ENCODE measurements around the gene SLC6A1.

SLC6A1 gene

GRCh38 chr3:10973046-10973595 is 19.4 kb upstream of the SLC6A1 start:
- no peak overlapping the region for H3K27ac ChIP-seq (ENCODE audit: low read depth, low read length, poor library complexity, severe bottlenecking)

GRCh38 chr3:10974131-10974530 is 18.4 kb upstream of the SLC6A1 start:
- Histone ChIP-seq H3K9ac (ENCODE audit: low read length) (no peak overlapping the region), H3F3A (ENCODE audit: insufficient read depth, low read length) (no peaks in the 10 kb centered on the region), H3K4me1 (ENCODE audit: insufficient read depth, low read length, severe bottlenecking) (no peaks in the 10 kb centered on the region), H2AFZ (ENCODE audit: low read length) (no peak overlapping the region), H3K79me2 (ENCODE audit: insufficient read depth, low read length) (no peaks in the 10 kb centered on the region), H3K27me3 (ENCODE audit: insufficient read depth, low read length) (no peaks in the 10 kb centered on the region), H3K4me3 (ENCODE audit: low read depth, low read length, poor library complexity, severe bottlenecking) (no peak overlapping the region), H3K27ac (ENCODE audit: low read depth, low read length, poor library complexity, severe bottlenecking) (no peak overlapping the region), H3K36me3 (ENCODE audit: insufficient read depth, low read length) (no peaks in the 10 kb centered on the region), H4K20me1 (ENCODE audit: insufficient read depth, low read length) (no peaks in the 10 kb centered on the region), H3K4me2 (ENCODE audit: low read length) (no peak overlapping the region), H3K9me3 (ENCODE audit: low read length) (no peaks in the 10 kb centered on the region), H3K9me2 (ENCODE audit: low read depth, low read length) (no peaks in the 10 kb centered on the region)
- TF ChIP-seq EZH2 (IDR thresholded peaks at IDR 0.05; ENCODE audit: borderline replicate concordance, low read length) (no peak), CTCF (IDR thresholded peaks at IDR 0.05; ENCODE audit: low read length) (no peak)

More at GRCh38 chr3:10973046-10973595, 19.4 kb upstream of the SLC6A1 start:
- no peaks in the 10 kb centered on the region for H3K4me1 ChIP-seq (ENCODE audit: insufficient read depth, low read length, severe bottlenecking)
- H3K4me2 ChIP-seq (ENCODE audit: low read length), result no peak overlapping the region
- H3K9ac ChIP-seq (ENCODE audit: low read length), result no peak overlapping the region
- H3K4me3 ChIP-seq (ENCODE audit: low read depth, low read length, poor library complexity, severe bottlenecking), result no peak overlapping the region
- H3K36me3 ChIP-seq (ENCODE audit: insufficient read depth, low read length), result no peaks in the 10 kb centered on the region
- TF ChIP-seq EZH2 (IDR thresholded peaks at IDR 0.05; ENCODE audit: borderline replicate concordance, low read length), result no peak
- no peak for TF ChIP-seq CTCF (IDR thresholded peaks at IDR 0.05; ENCODE audit: low read length)
- no peaks in the 10 kb centered on the region for H3K9me3 ChIP-seq (ENCODE audit: low read length)
- H4K20me1 ChIP-seq (ENCODE audit: insufficient read depth, low read length), result no peaks in the 10 kb centered on the region
- no peak overlapping the region for H2AFZ ChIP-seq (ENCODE audit: low read length)
- H3K79me2 ChIP-seq (ENCODE audit: insufficient read depth, low read length), result no peaks in the 10 kb centered on the region
- H3F3A ChIP-seq (ENCODE audit: insufficient read depth, low read length), result no peaks in the 10 kb centered on the region
- no peaks in the 10 kb centered on the region for H3K9me2 ChIP-seq (ENCODE audit: low read depth, low read length)
- no peaks in the 10 kb centered on the region for H3K27me3 ChIP-seq (ENCODE audit: insufficient read depth, low read length)

GRCh38 chr3:10974746-10975375 is 17.7 kb upstream of the SLC6A1 start:
- H3K9me3 ChIP-seq (ENCODE audit: low read length), result no peaks in the 10 kb centered on the region
- no peaks in the 10 kb centered on the region for H3K79me2 ChIP-seq (ENCODE audit: insufficient read depth, low read length)
- no peaks in the 10 kb centered on the region for H3K4me1 ChIP-seq (ENCODE audit: insufficient read depth, low read length, severe bottlenecking)
- no peak for TF ChIP-seq CTCF (IDR thresholded peaks at IDR 0.05; ENCODE audit: low read length)
- no peak overlapping the region for H3K4me3 ChIP-seq (ENCODE audit: low read depth, low read length, poor library complexity, severe bottlenecking)
- H3K4me2 ChIP-seq (ENCODE audit: low read length), result no peak overlapping the region
- no peaks in the 10 kb centered on the region for H3F3A ChIP-seq (ENCODE audit: insufficient read depth, low read length)
- no peaks in the 10 kb centered on the region for H3K27me3 ChIP-seq (ENCODE audit: insufficient read depth, low read length)
- no peak overlapping the region for H3K9ac ChIP-seq (ENCODE audit: low read length)
- no peaks in the 10 kb centered on the region for H4K20me1 ChIP-seq (ENCODE audit: insufficient read depth, low read length)
- no peaks in the 10 kb centered on the region for H3K9me2 ChIP-seq (ENCODE audit: low read depth, low read length)
- no peak overlapping the region for H3K27ac ChIP-seq (ENCODE audit: low read depth, low read length, poor library complexity, severe bottlenecking)
- no peaks in the 10 kb centered on the region for H3K36me3 ChIP-seq (ENCODE audit: insufficient read depth, low read length)
- no peak overlapping the region for H2AFZ ChIP-seq (ENCODE audit: low read length)

Data from OCI-LY1 (cell line).